GM19328 (cell line): ENCODE results near the gene ANGPTL7.
"Not testable (repeated sequence)": the region's sequence is repeated elsewhere in the genome, so short reads cannot be mapped to it uniquely, and the experiment has no call there.

Source experiments
- ATAC-seq: cut with Tn5 transposase; IDR thresholded peaks from one replicate; pipeline ENCODE4 v1.9.1; 2021; ENCODE audit warnings: mild to moderate bottlenecking, moderate library complexity; ENCODE audit not compliant: unreplicated experiment

Gene ANGPTL7

DNA sequence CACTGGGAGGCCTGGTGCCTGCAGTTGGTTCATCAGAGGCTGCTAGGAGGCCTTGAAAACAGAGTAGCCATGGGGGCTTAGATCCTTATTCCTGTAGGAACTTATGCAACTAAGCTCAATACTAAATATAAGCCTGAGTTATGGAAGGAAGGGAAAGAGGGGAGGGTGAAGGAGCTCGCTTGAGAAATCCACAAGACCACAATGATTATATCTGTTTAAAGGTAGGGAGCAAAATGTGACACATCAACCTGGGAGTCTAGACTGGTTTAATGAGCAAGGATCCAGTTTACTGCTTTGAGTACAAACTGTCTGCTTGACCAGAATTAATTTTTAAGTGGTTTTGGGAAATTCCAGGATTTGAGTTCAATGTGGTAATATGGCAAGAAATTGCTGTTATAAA, 20.4 kb upstream of the ANGPTL7 start:
- no peak for ATAC-seq

DNA sequence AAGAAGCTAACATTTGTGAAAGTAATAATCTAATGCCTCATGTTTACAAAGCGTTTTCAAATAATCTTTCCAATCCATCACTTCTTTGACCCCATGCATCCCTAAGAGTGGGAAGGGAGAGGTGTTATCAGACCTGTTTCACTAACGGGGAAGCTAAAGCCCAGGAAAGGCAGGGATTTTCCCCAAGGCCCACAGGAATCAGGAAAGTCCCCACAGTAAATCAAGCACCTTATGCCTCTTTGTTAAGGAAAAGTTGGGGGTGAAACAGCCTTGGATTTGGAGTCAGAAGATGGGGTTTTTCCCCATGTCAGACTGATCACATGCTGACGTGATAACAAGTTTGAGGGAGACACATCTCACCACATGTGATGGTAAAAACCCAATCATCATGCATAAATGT, 20.0 kb upstream of the ANGPTL7 start:
- no peak for ATAC-seq

DNA sequence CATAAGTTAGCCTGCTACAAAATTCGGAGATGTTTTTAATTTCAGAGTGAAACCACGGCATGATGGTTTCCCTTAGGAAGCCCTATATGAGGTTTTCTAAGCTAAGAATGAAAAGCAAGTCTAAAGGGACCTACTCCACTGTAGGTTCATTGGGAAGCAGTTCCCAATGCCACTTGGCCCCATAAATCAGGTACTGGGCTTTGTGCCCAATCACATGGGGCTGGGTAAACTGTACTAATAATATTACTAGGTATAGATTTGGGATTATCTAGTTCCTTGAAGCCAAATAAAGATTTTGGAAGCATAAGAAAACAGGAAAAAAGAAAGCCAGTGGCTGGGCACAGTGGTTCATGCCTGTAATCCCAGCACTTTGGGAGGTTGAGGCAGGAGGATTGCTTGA, 19.1 kb upstream of the ANGPTL7 start:
- ATAC-seq = no peak

DNA sequence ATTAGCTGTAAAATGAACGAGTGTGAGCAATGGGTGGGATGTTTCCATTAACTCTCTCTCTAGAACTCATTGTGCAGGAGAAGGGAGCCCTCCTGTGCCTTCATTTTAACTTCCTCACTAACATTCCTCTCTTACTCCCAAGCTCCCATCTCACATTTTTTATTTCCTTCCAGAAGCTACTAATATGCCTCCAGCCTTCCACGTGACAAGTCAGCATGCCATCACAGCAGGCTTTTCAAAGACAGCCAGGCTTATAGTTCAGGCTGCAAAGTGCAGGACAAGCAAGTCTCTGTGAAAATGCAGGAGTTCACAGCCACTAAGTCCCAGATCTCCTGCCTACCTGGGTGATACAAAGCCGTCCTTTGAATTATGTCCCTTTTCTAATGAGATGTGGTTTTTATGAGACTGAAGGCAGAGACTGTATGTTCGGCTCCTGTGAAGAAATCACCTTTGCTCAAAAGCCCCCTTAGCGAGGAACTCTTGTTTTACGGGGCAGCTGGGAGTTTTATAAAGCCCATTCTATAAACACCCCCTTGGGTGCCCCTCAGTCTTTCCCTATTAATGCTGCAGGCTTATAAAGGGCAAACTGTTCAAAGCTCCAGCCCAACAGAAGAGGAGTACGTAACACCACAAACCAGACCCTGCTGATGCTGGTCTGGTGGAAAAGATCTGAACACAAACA, 14.8 kb upstream of the ANGPTL7 start:
- ATAC-seq = no peak

- no peak for ATAC-seq
Observed at GRCh38 chr1:11175461-11175860, 13.7 kb upstream of the ANGPTL7 start.

- no peak for ATAC-seq
Observed at GRCh38 chr1:11176081-11176706, 13.0 kb upstream of the ANGPTL7 start.

GRCh38 chr1:11178021-11179015, 10.8 kb upstream of the ANGPTL7 start:
- no peak for ATAC-seq

DNA sequence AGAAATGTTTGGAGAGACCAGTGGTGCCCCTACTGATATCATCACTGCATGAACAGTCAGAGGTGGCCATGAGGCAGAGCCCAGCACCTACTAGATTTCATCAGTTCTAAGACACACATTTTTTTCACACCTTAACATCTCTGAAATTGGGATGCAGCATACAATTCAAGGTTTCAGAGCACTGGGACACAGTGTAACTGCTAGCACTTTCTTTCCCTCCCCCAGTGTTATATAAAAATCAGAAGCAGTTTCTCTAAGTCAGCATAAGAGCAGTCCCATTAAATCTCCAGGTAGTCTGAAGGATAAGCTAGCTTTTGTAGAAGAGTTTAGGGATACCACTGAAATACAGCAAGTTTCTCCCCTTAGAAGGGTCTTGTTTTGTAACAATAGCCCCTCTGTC, 10.0 kb upstream of the ANGPTL7 start:
- no peak for ATAC-seq

GRCh38 chr1:11179749-11180148, 9.4 kb upstream of the ANGPTL7 start:
- not testable (repeated sequence) for ATAC-seq

GRCh38 chr1:11180342-11180744, 8.8 kb upstream of the ANGPTL7 start:
- no peak for ATAC-seq

DNA sequence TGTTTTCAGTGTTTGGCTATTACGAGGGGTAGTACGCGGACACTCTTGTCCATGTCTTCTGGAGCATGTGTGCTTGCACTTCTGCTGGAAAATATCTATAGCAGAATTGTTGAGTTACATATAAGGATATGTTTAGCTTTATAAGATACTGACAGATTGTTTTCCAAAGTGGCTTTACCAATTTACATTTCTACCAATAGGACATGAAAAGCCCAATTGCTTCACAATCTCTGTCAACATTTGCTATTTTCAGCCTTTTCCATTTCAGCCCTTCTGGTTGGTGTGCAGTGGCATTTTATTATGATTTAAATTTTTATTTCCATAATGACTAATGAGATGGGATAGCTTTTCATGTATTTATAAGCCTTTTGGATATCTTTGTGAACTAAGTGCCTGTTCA, 6.3 kb upstream of the ANGPTL7 start:
- no peak for ATAC-seq

- ATAC-seq = no peak
Observed at GRCh38 chr1:11184973-11185372, 4.2 kb upstream of the ANGPTL7 start.

GRCh38 chr1:11187000-11187399, 2.2 kb upstream of the ANGPTL7 start:
- no peak for ATAC-seq

- no peak for ATAC-seq
Observed at GRCh38 chr1:11187494-11187893, 1.7 kb upstream of the ANGPTL7 start.

DNA sequence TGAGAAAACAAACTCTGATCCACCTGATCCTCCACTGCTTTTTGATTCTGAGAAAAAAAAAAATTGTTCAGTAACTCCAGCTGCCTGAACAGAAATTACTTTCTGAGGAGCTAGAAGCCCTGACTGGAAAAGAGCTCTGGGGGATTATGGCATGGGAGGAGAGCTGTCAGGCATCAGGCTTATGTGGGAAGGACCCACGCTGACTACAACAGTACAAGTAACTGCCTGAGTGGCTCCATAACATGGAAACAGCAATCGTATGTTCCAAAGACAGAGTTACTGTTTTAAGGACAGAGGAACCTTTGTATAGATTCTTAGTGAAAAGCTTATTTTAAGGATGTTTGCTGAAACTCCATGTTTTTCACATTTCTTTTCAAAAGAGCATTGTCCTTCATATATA, 1.2 kb upstream of the ANGPTL7 start:
- no peak for ATAC-seq

- ATAC-seq = no peak
Observed at GRCh38 chr1:11188381-11188780, 774 bp upstream of the ANGPTL7 start.

- no peak for ATAC-seq
Observed at GRCh38 chr1:11193376-11193775, 4.2 kb downstream of the ANGPTL7 start.

DNA sequence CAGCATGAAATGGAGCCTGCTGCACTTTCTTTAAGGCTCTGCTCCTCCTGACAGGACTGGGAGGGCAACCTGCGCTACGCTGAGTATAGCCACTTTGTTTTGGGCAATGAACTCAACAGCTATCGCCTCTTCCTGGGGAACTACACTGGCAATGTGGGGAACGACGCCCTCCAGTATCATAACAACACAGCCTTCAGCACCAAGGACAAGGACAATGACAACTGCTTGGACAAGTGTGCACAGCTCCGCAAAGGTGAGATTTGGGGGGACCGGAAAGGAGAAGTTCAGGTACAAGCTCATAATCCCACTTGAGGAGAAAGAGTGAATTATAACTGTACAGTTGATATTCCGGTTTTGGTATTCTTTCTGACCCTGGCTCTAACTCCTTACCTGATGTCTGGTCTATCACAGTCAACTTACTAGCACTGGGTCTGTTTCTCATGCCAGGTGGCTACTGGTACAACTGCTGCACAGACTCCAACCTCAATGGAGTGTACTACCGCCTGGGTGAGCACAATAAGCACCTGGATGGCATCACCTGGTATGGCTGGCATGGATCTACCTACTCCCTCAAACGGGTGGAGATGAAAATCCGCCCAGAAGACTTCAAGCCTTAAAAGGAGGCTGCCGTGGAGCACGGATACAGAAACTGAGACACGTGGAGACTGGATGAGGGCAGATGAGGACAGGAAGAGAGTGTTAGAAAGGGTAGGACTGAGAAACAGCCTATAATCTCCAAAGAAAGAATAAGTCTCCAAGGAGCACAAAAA, 5.4 kb downstream of the ANGPTL7 start:
- ATAC-seq = no peak

- no peak for ATAC-seq
Observed at GRCh38 chr1:11196945-11197344, 7.8 kb downstream of the ANGPTL7 start.

- no peak for ATAC-seq
Observed at GRCh38 chr1:11197359-11197758, 8.2 kb downstream of the ANGPTL7 start.

GRCh38 chr1:11198257-11198656, 9.1 kb downstream of the ANGPTL7 start:
- no peak for ATAC-seq
